ENCODE results near the gene CCDC85B.

Gene CCDC85B

GRCh38 chr11:65857853-65858680 is 32.4 kb upstream of the CCDC85B start, which contains the start of gene CFL1:
TSS of gene CFL1 (minus strand) at chr11:65858180. CDS start at chr11:65858099, 81 bp downstream.
- peak; percentile 90 to 94 (median 94) for DNase-seq (ENCODE audit: low read depth in 3 of 3)

GRCh38 chr11:65858681-65859087 is 31.8 kb upstream of the CCDC85B start:
- no peak for DNase-seq (ENCODE audit: low read depth in 3 of 3)

- peak; percentile 93 to 96 (median 95) for DNase-seq (ENCODE audit: low read depth in 3 of 3)
These were observed 31.2 kb upstream of the CCDC85B start for GRCh38 chr11:65859095-65859811.

GRCh38 chr11:65859812-65860277 is 30.6 kb upstream of the CCDC85B start:
- DNase-seq (ENCODE audit: low read depth in 3 of 3), result no peak

- DNase-seq (ENCODE audit: low read depth in 3 of 3), result peak; percentile 89 to 93 (median 92)
These were observed 30.0 kb upstream of the CCDC85B start, which contains the start of gene MUS81 for GRCh38 chr11:65860278-65861164. TSS of gene MUS81 (plus strand) at chr11:65860433. CDS start at chr11:65860754, 321 bp downstream.

GRCh38 chr11:65861165-65861505 is 29.3 kb upstream of the CCDC85B start:
- DNase-seq (ENCODE audit: low read depth in 3 of 3), result no peak

- no peak for DNase-seq (ENCODE audit: low read depth in 3 of 3)
These were observed 28.8 kb upstream of the CCDC85B start for GRCh38 chr11:65861533-65862183.

GRCh38 chr11:65862191-65862735 is 28.2 kb upstream of the CCDC85B start:
- no peak for DNase-seq (ENCODE audit: low read depth in 3 of 3)

GRCh38 chr11:65862941-65863888 is 27.3 kb upstream of the CCDC85B start:
- no peak for DNase-seq (ENCODE audit: low read depth in 3 of 3)

- no peak for DNase-seq (ENCODE audit: low read depth in 3 of 3)
These were observed 26.4 kb upstream of the CCDC85B start for GRCh38 chr11:65863889-65864705.

GRCh38 chr11:65864706-65865471 is 25.6 kb upstream of the CCDC85B start:
- DNase-seq (ENCODE audit: low read depth in 3 of 3), result no peak

- no peak for DNase-seq (ENCODE audit: low read depth in 3 of 3)
These were observed 24.8 kb upstream of the CCDC85B start for GRCh38 chr11:65865550-65866172.

GRCh38 chr11:65866509-65867283 is 23.8 kb upstream of the CCDC85B start:
- no peak for DNase-seq (ENCODE audit: low read depth in 3 of 3)

- DNase-seq (ENCODE audit: low read depth in 3 of 3), result no peak
These were observed 23.0 kb upstream of the CCDC85B start for GRCh38 chr11:65867284-65868071.

- no peak for DNase-seq (ENCODE audit: low read depth in 3 of 3)
These were observed 22.3 kb upstream of the CCDC85B start for GRCh38 chr11:65868076-65868667.

GRCh38 chr11:65868907-65869306 is 21.6 kb upstream of the CCDC85B start:
- DNase-seq (ENCODE audit: low read depth in 3 of 3), result no peak

Measured in stimulated activated CD4-positive, alpha-beta T cell treated with anti-CD3 and anti-CD28 coated beads, TNF-alpha, amount 100 ng/mL, for 4 hours (primary cell).